CD4-positive, alpha-beta T cell treated with Interferon alpha-2 for 1 hour (primary cell): Measurements from ENCODE around the gene RABEPK.

Experiments
- DNase-seq, 2 donors: peaks; one replicate each; pipeline ENCODE4 v3.0.0-alpha.2; 2020 to 2022

Gene RABEPK

DNA sequence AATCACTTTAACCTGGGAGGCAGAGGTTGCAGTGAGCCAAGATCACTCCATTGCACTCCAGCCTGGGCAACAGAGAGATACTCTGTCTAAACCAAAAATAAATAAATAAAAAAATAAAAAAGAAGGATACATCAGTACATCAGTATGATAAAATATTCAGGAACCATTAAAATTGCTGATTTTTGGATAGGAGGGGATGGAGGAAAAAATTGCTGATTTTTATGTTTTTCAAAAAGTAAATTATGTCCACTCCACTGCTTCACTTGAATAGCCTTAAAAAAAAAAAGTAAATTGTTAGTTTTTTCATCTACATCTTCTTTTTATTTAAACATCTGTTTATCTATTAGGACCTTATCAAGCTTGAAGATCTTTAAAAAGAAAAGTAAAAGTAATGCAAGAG, 53.9 kb downstream of the RABEPK start:
- no peak for DNase-seq

DNA sequence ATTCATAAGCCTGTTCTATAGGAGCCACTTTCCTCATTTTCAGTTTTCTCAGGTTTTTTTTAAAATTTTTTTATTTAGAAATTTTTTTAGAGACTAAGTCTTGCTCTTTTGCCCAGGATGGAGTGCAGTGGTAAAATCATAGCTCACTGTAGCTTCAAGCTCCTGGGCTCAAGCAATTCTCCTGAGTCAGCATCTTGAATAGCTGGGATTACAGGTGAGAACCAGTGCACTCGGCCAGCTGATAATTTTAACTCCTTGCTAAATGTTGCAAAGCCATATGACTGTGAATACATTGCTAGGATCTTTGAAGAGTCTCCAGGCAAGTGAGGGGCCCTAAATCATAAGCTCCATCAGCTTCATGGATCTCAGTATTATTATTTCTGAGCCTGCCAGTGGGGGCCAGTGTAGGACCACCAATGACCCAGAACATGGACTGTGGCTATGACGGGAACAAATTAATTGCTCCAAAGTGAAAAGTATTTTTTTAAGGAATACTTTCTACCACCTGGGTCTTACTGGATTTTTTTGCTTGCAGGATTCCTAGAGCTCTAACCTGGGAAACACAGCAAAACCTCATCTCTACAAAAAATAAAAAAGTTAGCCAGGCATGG, 55.5 kb downstream of the RABEPK start:
- no peak for DNase-seq

DNA sequence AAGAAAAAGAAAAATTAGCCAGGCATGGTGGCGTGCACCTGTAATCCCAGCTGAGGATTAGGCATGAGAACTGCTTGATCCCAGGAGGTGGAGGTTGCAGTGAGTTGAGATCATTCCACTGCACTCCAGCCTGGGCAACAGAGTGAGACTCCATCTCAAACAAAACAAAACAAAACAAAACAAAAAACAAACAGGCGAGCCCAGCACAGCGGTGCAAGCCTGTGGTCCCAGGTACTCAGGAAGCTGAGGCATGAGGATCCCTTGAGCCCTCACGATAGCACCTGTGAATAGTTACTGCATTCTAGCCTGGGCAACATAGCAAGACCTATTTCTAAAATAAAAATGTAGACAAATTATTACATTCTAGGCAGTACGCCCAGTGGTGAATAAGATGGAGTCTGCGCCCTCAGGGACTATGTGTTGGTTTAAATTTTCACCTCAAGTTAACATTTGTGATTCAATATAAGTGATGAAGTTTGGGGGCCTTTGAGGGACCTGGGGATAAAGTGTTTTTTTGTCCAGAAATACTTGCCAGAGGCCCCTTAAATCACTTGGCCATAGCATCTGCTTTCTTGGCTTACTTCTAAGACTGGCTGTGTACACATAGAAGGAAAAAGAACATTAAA, 57.9 kb downstream of the RABEPK start:
- DNase-seq: no peak

DNA sequence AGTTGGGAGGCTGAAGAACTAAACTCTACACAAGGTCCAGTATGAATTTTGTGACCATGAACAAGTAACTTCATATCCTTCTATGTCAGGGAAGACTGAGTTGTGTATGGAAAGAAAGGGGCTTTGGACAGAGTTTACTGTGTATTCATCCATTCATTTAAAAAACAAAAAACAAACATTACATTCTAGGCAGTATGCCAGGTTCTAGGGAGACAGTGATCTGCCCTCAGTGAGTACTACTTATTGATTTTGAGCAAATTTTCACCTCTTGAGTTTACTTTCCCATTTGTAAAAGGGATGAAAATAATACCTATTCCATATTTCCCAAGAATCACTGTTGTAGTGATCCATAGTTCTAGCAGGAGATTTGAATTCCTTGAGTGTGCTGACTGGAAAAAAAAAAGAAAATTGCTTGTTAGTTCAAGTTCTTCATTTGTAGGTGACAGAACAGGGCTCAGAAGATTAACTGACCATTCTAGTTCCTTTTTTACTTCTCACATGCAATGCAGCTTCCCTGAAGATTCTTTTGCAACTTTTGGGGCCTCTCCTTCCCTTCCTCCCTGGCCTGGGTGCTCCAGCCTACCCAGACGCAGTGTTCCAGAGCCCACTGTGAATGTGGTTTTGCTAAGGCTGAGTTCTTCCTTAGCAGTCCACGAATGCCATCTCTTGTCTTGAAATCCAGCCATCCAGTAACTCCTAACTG, 58.6 kb downstream of the RABEPK start:
- DNase-seq: no peak

DNA sequence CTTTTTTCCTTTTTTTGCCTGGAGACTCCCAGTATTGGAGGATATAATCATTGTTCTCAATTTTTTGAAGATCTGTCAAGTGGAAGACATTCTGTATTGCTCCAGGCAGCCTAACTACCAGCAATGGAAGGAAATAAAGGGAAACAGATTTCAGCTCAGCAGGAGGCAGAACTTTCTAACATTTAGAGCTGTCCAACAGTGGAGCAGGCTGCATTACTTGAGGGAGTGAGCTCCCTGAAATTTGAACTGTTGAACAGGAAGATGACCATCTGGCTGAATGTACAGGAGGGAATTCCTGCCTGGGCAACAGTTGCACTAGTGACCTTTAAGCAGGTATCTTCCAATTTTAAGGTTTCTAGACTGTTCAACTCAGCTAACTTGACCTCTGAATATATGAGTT, 60.2 kb downstream of the RABEPK start:
- no peak for DNase-seq

DNA sequence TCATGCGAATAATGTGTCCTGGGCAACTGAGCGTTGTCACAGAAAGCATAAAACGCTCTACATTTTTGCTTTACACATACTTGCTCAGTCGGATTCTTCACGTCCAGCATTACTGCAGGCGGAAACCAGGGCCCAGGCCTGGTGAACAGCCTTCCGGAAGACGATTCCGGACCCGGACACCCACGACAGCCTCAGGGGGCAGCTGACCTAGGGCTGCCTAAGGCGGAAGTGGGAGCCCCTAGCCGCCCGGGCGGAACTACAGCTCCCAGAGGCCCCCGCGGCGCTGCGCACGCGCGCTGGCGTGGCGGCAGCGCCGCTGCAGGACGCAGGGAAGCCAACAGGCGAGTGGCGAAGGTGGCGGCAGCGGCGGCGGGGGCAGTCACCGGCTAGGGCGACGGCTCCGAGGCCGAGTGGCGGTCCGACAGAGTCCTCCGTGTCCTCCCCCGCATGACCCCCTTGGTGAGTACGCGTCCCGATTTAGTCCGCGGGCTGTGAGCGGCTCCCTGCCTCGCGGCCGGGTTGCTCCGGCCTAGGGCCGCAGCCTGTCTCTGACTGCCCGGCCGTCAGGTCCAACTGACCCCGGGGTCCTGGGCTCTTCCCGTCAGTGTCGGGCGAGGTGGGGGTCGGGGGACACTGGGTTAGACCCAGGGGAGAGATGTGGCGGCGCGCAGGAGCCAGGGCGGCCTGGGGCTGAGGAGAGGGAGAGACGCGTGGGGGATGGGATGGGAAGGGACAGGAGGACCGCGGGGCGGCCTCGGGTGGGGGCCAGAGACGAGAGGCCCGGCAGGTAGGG, 61.4 kb downstream of the RABEPK start, which contains the start of gene GAPVD1:
TSS of gene GAPVD1 (plus strand) at position 326 of the 793 bp plus-strand sequence. CDS start 37,096 bp downstream, outside the sequence.
- DNase-seq: peak; percentile 91 to 92

DNA sequence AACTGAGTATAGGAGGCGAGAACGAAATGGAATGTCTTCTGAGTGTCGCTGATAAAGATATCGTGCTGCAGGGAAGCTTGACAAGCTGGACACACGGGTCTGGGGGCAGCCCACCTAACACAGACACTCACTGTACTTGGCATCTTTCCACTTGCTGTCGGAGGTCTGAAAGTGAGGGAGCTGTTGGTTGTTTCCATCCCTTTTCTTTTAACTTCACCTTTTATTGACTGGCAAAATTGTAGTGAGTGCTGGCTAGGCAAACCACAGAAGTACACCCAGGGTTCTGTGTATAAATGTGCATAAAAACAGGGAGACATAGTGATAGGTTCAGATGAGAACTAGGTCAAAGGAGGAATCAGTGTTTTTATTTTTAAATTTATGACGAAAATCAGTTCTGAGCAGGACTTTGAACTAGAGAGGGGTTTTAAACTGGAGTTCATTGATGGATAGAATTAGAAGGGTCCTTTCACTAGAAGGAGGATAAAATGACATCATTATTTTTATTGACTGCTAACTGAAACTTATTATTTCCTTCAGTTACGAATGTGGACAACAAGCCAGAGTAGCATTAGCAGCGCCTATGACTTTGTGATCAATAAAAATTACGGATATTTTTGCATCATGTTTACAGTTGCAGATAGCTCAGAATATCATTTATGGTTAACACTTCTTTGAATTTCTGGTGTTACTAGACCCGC, 62.1 kb downstream of the RABEPK start:
- DNase-seq: peak in 1 of 2 donors; percentile 33

DNA sequence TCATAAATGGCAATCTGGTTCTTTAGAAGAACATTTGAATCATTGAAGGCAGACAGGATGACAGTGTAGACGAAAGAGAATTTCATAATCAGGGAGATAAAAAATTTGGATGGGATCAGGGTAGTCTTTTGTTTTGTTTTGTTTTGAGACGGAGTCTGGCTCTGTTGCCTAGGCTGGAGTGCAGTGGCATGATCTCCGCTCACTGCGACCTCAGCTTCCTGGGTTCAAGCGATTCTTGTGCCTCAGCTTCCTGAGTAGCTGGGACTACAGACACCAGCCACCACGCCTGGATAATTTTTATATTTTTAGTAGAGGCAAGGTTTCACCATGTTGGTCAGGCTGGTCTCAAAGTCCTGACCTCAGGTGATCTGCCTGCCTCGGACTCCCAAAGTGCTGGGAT, 63.7 kb downstream of the RABEPK start:
- DNase-seq: peak; percentile 2 to 47

DNA sequence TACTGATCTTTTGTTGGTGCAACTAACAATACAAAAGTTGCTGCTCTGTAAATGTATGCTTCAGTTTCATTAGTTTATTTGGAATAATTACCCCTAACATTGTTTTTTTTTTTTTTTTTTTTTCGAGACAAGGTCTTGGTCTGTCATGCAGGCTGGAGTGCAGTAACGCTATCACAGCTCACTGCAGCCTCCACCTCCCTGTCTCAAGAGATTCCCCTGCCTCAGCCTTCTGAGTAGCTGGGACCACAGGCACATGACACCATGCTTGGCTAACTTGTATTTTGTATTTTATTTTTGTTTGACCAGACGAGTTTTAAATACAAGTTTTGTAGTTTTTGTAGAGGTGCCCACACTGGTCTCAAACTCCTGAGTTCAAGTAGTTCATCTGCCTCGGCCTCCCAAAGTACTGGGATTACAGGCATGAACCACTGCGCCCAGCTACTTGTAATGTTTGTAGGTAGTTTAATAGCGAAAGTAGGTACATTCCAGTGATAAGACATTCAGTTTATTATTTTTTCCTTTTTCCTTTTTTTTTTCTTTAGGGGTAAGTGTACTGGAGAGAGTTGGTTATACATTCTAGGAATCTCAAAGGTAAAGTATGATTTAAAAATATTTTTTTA, 68.2 kb downstream of the RABEPK start:
- no peak for DNase-seq

DNA sequence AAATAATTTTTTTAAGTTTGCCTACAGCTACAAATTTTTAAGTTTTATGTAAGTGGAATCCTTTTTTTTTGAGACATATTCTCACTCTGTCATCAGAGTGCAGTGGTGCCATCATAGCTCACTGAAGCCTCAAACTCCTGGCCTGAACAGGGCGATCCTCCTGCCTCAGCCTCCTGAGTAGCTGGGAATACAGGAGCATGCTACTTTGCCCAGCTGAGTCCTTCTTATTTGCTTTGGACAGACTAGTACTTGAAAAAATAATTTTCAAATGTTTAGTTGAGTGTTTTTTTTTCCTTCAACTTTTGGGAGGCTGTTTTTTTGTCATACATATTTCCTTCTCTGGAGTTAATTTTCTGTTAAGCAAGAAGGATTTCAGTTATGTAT, 68.7 kb downstream of the RABEPK start:
- DNase-seq: no peak

DNA sequence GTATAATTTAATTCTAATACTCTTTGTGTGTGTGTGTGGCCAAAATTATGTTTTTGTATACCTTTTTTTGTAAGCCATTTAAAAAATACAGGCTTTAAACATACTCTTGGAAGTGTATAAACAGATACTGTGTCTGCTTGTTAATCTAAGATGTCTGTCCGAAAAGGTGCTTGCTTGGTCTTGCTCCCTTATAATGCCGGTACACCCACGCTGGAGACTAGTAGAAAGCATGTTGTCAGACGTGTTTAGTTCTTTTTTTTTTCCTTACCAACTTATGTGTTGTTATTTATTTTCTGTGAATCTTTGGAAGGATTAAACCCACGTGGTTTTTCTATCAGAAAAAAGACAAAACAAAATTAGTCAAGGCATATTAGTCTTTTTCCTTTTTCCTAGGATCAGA, 70.7 kb downstream of the RABEPK start:
- DNase-seq: no peak

DNA sequence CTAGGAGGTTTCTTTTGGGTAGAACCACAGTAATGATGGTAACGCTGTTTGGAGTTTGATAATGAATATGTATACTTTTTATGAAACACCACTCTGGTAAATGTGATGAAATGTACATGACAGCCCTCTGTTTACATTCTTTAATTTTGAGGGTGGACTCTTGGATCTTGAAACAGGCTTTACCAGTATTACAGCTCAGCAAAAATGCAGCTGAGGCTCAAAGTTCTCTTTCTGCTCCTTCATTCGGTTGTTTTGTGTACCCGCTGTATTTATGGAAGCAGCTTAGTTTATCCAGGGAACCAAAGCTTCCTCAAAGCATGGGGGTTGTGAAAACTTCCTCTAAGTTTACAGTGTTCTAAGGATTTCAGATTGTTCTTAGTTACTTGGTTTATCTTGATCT, 72.4 kb downstream of the RABEPK start:
- DNase-seq: no peak

DNA sequence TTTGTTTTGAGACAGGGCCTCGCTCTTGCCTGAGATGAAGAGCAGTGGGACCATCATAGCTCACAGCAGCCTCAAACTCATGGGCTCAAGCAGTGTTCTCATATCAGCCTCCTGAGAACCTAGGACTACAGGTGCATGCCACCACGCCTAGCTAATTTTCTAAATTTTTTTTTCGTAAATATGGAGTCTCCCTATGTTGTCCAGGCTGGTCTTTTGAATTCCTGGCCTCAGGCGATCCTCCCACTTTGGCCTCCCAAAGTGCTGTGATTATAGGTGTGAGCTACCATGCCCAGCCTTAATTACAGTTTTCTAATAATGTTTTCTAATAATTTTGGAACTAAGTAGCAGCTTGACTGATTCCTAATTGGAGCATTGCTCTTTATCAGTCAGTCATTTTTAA, 76.4 kb downstream of the RABEPK start:
- DNase-seq: no peak

DNA sequence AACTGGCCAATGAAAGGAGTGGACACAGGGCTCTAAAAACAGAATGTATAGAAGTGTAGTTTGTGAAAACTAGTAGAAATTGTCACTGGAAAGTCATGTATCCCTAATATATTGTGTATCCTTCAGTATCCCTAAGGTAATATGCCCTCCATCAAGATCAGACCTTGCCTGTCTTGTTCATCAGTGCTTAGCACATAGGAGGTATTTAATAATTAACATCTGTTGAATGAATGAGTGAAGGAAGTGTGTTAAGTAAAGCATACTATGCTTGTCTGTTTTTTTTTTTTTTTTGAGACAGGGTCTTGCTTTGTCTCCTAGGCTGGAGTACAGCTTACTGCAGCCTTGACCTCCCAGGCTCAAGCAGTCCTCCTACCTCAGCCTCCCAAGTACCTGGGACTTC, 77.1 kb downstream of the RABEPK start:
- no peak for DNase-seq

DNA sequence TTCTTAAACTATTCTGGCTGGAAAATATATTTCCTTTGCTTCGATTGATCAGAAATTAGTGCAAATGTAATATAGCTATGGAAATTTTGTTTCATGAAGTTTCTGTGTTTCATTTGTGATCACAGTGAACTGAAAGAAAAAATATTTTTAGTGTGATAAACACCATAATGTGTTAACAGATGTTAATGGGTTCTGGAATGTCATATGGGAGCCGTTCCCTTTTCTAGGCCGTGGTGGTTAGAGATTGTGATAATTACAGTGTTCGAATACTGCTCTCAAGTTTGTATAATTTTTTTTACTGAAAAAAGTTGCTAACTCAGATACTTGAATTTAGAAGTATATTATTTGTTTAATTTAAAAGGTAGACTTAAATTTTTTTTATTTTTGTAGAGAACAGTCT, 80.6 kb downstream of the RABEPK start:
- no peak for DNase-seq
